Middle frontal gyrus (tissue), 1 donor: ENCODE results near the gene RPRD1B.

Experiments
- DNase-seq: peaks from one replicate; pipeline ENCODE4 v3.0.0-alpha.2; 2015; ENCODE audit warnings: low spot score; ENCODE audit errors: extremely low spot score

The RPRD1B gene

GRCh38 chr20:38120625-38120988, 87.1 kb downstream of the RPRD1B start:
- no peak for DNase-seq

- DNase-seq, result no peak
Observed at GRCh38 chr20:38121741-38122140, 88.2 kb downstream of the RPRD1B start.

DNA sequence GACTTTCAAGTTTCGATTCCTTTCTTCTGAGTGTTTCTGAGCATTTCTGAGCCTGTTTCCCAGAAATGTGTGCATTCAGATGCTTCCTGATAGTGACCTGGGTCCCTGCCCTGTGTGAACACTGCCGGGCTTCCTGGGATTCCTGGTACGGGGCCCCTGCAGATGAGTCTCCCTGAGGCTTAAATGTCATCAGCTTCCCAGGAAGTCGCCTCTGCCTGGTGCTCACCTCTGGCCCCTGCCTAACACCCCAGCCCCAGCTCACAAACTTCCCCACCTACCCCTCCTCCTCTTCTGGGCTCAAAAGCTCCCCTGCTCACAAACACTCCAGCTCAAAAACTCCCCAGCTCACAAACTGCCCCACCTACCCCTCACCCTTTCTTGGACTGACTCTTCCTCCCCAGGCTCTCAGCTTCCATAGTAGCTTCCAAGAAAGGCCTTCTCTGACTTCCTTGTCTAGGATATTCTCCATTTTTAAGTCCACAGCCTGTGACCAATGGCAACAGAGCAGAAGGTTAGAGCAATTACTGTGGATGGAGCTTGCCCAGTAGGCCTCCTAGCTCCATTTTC, 89.6 kb downstream of the RPRD1B start:
- no peak for DNase-seq

DNA sequence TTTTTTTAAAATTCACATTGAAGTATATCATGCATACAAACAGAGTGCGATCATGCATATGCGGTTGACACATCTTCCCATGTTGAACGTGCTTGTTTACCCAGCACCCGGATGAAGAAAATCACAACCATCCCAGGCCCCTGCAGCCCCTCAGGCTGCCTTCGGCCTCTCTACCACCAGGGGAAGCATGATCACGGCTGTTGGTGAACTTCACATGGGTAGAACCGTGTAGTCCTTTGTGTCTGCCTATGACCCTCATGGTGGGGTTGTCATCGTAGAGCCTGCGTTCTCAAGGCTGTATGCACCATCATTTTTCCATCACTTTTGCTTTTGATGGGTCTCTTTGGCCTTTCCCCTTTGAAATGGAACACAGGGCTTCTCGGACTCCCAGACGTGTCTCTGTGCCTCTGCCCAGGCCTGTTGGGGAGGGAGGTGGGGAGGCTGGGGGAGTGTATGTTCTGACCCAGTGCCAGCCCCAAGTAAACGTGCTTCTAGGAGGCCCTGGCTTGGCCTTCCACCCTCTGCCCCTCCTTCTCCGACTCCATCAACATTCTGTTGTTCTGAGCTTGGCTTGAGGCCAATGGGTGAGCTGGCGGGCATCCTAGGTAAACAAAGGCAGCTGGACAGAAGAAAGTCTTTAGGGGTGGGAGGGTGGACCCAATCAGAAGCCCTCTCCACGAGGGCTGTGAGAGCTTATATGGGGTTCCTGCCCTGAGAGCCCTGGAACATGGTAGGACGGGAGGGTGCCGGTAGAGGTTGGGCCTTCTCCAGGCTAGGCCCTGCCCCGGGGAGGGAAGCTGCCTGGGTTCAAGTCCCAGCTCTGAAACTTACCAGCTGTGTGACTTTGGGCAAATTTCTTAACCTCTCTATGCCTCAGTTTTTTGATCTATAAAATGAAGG, 91.9 kb downstream of the RPRD1B start:
- DNase-seq, result no peak

- DNase-seq, result no peak
Observed at GRCh38 chr20:38126146-38126921, 92.8 kb downstream of the RPRD1B start.

- no peak for DNase-seq
Observed at GRCh38 chr20:38126932-38127621, 93.5 kb downstream of the RPRD1B start.

DNA sequence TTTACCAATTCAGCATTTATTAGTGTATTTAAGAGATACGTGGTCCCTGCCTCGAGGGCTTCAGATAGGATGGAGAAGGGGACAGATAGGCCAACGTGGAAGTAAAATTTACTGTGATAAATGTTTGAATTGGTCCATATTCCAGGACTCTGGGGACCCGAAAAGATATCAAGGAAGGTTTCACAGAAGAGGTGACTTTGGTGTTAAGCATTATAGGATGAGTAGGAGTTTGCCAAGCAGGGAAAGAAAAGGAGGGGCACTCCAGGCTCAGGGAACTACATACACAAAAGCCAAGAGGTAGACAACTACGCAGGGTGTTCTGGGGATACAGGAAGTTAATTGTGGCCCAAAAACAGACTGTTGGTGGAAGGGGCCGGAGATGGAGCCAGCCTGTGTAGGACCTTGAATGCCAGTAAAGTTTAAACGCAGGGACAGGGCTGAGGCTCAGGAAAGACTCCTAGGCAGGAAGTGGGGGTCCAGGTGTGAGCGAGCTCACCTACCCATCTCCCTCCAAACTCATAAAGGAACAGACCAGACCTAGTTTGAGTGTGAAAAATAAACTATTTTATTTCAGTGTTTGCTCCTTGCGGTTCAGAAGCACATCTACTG, 94.5 kb downstream of the RPRD1B start:
- no peak for DNase-seq

DNA sequence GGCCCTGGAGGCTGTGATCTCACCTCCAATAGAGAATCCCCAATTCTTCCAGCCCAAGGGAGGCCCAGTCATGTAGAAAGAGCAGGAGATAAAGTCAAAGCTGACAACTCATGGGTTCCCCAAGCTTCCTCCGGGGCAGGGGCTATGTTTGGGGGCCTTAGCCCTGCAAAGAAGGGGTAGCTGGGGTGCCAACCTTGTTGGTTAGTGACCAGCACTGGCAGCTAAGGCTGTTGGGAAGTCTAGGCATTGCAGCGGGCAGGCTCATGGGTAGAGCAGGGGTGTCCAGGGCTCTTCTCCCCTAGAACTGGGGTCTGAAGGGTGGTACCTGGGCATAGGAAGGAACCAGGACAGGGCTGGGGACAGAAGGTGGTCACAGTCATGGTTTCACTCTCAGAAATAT, 95.1 kb downstream of the RPRD1B start:
- no peak for DNase-seq

- no peak for DNase-seq
Observed at GRCh38 chr20:38129248-38129865, 95.8 kb downstream of the RPRD1B start.

DNA sequence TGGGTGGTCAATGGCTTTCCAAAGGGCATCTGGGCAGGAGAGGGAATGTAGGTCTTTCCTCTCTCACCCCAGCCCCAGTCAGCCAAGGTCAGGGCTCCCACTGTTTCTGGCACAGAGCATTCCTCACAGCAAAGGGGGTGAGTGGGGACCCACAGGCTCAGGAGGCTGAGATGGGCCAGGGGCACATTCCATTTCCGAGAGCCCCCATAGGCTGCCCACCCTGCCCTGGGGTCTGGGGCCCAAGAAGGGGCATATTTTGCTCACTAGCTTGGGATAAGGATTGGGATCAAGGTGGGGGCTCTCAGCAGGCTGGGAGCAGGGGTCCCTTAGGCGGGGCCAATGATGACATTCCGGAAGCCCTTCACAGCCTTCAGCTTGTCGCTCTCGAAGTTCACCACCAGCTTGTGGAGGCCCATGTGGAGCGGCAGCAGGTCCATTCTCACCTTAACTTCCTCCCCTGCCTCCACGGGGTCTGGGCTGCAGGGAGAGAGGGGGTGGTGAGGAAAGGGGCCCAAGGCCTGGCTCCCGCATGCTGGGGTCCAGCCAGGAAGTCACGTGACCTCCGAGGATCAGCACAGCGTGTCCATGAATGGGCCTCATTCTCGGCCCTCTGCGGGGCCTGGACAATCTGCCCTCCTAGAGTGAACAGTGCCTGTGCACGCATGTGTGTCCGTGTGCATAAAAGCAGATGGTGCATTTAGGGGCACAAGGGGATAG, 96.5 kb downstream of the RPRD1B start:
- DNase-seq, result no peak

DNA sequence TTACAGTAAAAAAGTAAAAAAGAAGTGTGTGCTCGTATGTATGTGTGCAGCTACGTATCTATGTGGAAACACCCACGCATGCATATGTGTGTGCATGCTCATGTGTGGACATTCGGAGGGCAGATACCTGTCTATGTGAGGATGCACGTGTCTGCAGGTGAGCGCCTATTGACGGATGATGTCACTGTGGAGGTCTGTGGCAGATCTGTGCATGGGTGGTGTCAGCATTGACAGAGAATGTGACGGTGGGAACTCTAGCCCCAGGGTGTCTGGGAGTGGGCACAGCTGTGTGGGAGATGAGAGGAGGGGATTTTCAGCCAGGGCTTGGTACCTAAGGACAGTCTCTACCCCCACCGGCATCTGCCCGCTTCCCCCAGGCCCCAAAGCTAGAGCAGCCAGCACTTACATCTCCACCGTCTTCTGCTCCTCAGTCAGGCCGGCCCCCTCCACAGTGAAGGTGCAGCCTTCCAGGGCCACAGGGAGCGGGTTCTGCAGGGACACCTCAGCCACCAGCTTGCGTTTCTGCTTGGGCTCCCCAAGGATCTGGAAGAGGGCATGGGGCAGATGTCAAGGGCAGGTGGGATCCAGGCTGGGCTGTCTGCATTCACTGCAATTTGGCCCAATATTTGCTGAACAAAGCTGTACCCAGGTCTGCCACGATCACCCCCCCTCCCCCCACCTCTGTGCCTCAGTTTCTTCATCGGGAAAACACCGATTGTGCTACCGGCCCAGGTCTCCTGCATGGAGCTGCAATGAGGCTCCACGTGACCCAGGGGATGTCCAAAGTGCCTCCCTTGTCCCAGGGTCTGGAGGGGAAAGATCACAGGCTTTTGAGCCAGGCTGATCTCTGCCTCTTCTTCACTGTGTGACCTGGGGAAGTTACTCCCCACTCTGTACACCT, 97.4 kb downstream of the RPRD1B start:
- no peak for DNase-seq

DNA sequence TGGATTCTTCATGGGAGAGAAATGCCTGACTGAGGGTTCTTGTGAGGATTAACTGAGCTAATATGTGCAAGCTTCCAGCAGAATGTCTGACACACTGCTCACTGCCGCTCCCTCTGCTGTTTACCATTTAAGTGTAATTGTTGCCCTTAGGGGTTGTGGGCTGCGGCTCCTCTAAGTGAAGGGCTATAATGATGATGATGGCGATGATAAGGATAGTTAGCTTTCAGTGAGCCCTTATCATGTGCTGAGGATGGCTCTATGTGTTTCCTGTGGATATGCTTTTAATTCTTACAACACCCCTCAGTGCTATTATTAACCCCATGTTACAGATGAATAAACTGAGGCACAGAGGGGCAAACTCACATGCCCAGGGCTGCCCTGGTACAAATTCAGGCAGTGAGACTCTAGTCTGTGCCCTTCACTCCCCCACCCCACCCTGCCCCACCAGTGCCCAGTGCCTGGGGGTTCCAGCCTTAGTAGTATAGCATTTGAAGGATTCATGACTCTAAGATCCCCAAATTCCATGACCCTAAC, 98.1 kb downstream of the RPRD1B start:
- no peak for DNase-seq

GRCh38 chr20:38132156-38132909, 98.8 kb downstream of the RPRD1B start:
- no peak for DNase-seq

GRCh38 chr20:38132910-38133501, 99.5 kb downstream of the RPRD1B start:
- no peak for DNase-seq

DNA sequence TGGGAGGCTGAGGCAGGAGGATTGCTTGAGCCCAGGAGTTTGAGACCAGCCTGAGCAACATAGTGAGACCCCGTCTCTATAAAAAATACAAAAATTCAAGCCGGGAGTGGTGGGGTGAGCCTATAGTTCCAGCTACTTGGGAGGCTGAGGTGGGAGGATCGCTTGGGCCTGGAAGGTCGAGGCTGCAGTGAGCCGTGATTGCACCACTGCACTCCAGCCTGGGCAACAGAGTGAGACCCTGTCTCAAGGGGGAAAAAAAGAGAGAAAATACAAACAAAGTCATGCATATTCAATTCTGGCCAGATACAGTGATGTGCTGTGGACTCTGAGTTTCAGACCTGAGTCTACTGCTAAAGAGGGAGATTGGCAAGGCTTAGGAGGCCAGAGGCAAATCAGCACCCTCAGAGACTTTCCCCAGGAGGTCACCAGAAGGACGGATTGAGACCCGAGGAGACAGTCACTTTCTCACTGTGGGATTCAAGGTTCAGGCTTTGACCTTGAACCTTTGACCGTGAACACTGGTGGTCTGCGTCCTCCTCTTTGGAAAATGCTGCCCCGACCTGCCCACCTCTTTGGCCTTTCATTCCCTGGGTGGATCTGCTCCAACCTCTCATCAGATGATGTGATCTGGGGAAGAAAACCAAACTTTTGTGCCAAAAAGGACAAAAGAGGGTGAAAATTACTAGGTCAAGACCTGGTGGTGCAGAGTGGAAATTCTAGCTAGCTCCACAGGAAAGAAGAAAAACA, 100.3 kb downstream of the RPRD1B start:
- no peak for DNase-seq

- no peak for DNase-seq
Observed at GRCh38 chr20:38134427-38135270, 101.1 kb downstream of the RPRD1B start.
